ENCODE results near the gene NCK2. TPM values are rescaled to one million over a fixed set of nuclear protein-coding genes. Genes with fewer than 3 reads are reported as not detected.

Gene NCK2
- total and polyA plus RNA-seq, 2 of the 4 experiments (the other 2 are of a cell fraction) = 15.8 to 22.2 TPM

DNA sequence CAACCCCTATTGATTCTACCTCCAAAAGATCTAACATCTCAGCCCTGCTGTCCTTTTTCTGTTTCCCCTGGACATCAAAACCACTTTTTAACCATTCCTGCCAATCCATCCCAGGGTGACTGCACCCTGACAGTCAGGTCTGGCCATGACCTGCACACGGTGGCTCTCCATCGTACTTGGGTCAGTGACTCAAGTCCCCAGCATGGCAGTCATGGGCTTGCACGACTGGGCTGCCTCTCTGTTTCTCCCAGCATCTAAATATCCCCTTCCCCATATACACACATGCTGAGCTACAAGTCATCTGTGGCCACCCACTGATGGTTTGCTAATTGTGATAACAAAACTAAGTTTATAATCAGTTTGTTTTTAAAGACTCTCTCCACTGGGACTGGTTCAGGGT lies 6.6 kb downstream of the NCK2 start:
- Histone ChIP-seq H4K91ac (ENCODE audit: insufficient read depth, low read depth, low read length) (no peak overlapping the region), H3K23ac (ENCODE audit: low read depth, low read length) (no peak overlapping the region), H3K9me3 (ENCODE audit: control insufficient read depth, insufficient read depth, low read length) (no peaks in the 10 kb centered on the region), H3K4ac (ENCODE audit: low read depth, low read length) (no peak overlapping the region), H3K36me3 (ENCODE audit: control insufficient read depth, insufficient read depth, low read length) (0 out of 2 replicates have a peak, but pooled peaks cover 1% of the 10 kb centered on the region), H2AK9ac (replicated peaks; ENCODE audit: low read depth, low read length, poor library complexity) (no peak overlapping the region), H3K27ac (ENCODE audit: insufficient read depth, low read length) (no peak overlapping the region), H3K4me2 (ENCODE audit: low read depth, low read length) (no peak overlapping the region), H2BK120ac (ENCODE audit: low read depth, low read length) (no peak overlapping the region), H3K27me3 (ENCODE audit: control insufficient read depth, insufficient read depth, low read length) (no peaks in the 10 kb centered on the region), H3K9me1 (ENCODE audit: insufficient read depth, low read length) (peaks cover 30% of the 10 kb centered on the region), H3K18ac (ENCODE audit: low read depth, low read length) (no peak overlapping the region), H3K79me1 (ENCODE audit: low read depth in 1 of 2, low read length in 2 of 2) (peaks cover 64 to 95% of the 10 kb centered on the region in 2 experiments), H3K9ac (ENCODE audit: low read depth, low read length) (no peak overlapping the region), H2AK5ac (ENCODE audit: low read depth, low read length) (no peak overlapping the region), H4K20me1 (ENCODE audit: insufficient read depth, low read length) (peaks cover 88% of the 10 kb centered on the region), H3K4me1 (ENCODE audit: control insufficient read depth, insufficient read depth, low read length) (peaks cover 3% of the 10 kb centered on the region), H3K4me3 (ENCODE audit: insufficient read depth, low read depth, low read length) (no peak overlapping the region), H3K14ac (replicated peaks; ENCODE audit: low read depth, low read length) (no peak overlapping the region), H3K56ac (ENCODE audit: extremely low read depth, insufficient read depth, low read length) (no peak overlapping the region), H4K8ac (ENCODE audit: low read depth in 2 of 2, low read length in 2 of 2) (no peak overlapping the region), H2AFZ (replicated peaks; ENCODE audit: low read length, poor library complexity) (no peak overlapping the region), H2BK15ac (ENCODE audit: low read depth, low read length) (no peak overlapping the region), H2BK20ac (ENCODE audit: low read depth, low read length) (no peak overlapping the region), H2BK5ac (ENCODE audit: low read depth, low read length, poor library complexity, severe bottlenecking) (no peak overlapping the region), H4K5ac (ENCODE audit: low read depth, low read length) (no peak overlapping the region)
- intact Hi-C loops (cut with micrococcal nuclease) (no loop called here), in situ Hi-C loops (cut with MboI; ENCODE audit: low sequenced_read_pairs) (no loop called here), dilution Hi-C loops (cut with HindIII; ENCODE audit: low sequenced_read_pairs, unreplicated experiment) (no loop called here)
- ChIA-PET POLR2A (ENCODE audit: unreplicated experiment) (no interaction called here), CTCF (no interaction called here)
- no TSS peak for BruUV-seq (replicated peaks)
- DNase-seq (no peak), ATAC-seq (ENCODE audit: low read depth) (no peak)
- 87% methylated on average over 2 of the region's 3 CpGs; no CpG with 5 or more reads in 1 of the 2 experiments for WGBS, 2 experiments (ENCODE audit: extremely low coverage in 2 of 2, insufficient read length in 1 of 2)
- TF ChIP-seq MAZ (IDR thresholded peaks at IDR 0.05; ENCODE audit: borderline replicate concordance, low read depth, low read length) = no peak
- no peak for TF ChIP-seq NFE2L2 (IDR thresholded peaks at IDR 0.05; ENCODE audit: low read depth, low read length)
- TF ChIP-seq FOS (IDR thresholded peaks at IDR 0.05; ENCODE audit: low read depth, low read length) = no peak

Data from IMR-90 (cell line).